HUES48 (cell line): ENCODE measurements around the gene MKNK1.

Experiments
- H3K27ac ChIP-seq: one replicate; pipeline ENCODE4 v1.7.0; 2013; ENCODE audit warnings: low read depth, low read length, inconsistent platforms
- H3K27me3 ChIP-seq: 2 replicates; pipeline ENCODE4 v1.6.1; 2013; ENCODE audit warnings: mild to moderate bottlenecking, low read length; ENCODE audit not compliant: control insufficient read depth, insufficient read depth
- H3K36me3 ChIP-seq: 2 replicates; pipeline ENCODE4 v1.6.1; 2013; ENCODE audit warnings: low read length; ENCODE audit not compliant: control insufficient read depth, insufficient read depth
- H3K4me1 ChIP-seq: 2 replicates; pipeline ENCODE4 v1.6.1; 2013; ENCODE audit warnings: mild to moderate bottlenecking, low read length; ENCODE audit not compliant: control insufficient read depth, insufficient read depth
- H3K4me3 ChIP-seq: 2 replicates; pipeline ENCODE4 v1.5.1; 2013; ENCODE audit warnings: mild to moderate bottlenecking, low read depth, low read length
- H3K9ac ChIP-seq: 2 replicates; pipeline ENCODE4 v1.6.1; 2013; ENCODE audit warnings: mild to moderate bottlenecking, low read depth, low read length, moderate library complexity
- H3K9me3 ChIP-seq: 2 replicates; pipeline ENCODE4 v1.6.1; 2013; ENCODE audit warnings: low read length; ENCODE audit not compliant: control insufficient read depth, insufficient read depth

Gene MKNK1

GRCh38 chr1:46536527-46536926 lies 67.5 kb downstream of the MKNK1 start:
- no peak overlapping the region for H3K4me3 ChIP-seq
- H3K4me1 ChIP-seq = no peaks in the 10 kb centered on the region
- H3K36me3 ChIP-seq = no peaks in the 10 kb centered on the region
- no peak overlapping the region for H3K9ac ChIP-seq
- no peaks in the 10 kb centered on the region for H3K9me3 ChIP-seq
- H3K27ac ChIP-seq = no peak overlapping the region
- H3K27me3 ChIP-seq = peaks cover 97% of the 10 kb centered on the region

GRCh38 chr1:46535063-46535462 lies 69.0 kb downstream of the MKNK1 start:
- Histone ChIP-seq H3K4me3 (no peak overlapping the region), H3K4me1 (no peaks in the 10 kb centered on the region), H3K9me3 (no peaks in the 10 kb centered on the region), H3K27ac (no peak overlapping the region), H3K27me3 (peaks cover 97% of the 10 kb centered on the region), H3K9ac (no peak overlapping the region), H3K36me3 (no peaks in the 10 kb centered on the region)

GRCh38 chr1:46533179-46533864 lies 70.7 kb downstream of the MKNK1 start:
- H3K9ac ChIP-seq = no peak overlapping the region
- 0 out of 2 replicates have a peak, but pooled peaks cover 2% of the 10 kb centered on the region for H3K4me1 ChIP-seq
- H3K4me3 ChIP-seq = peak overlapping the region; percentile 51; the same call in 1 of the 2 replicates
- no peaks in the 10 kb centered on the region for H3K9me3 ChIP-seq
- H3K36me3 ChIP-seq = no peaks in the 10 kb centered on the region
- no peak overlapping the region for H3K27ac ChIP-seq
- H3K27me3 ChIP-seq = peaks cover 98% of the 10 kb centered on the region

GRCh38 chr1:46532498-46533178 lies 71.4 kb downstream of the MKNK1 start:
- no peak overlapping the region for H3K27ac ChIP-seq
- no peak overlapping the region for H3K9ac ChIP-seq
- H3K36me3 ChIP-seq = no peaks in the 10 kb centered on the region
- no peaks in the 10 kb centered on the region for H3K9me3 ChIP-seq
- peaks cover 4% of the 10 kb centered on the region; the same call in 1 of the 2 replicates for H3K4me1 ChIP-seq
- H3K27me3 ChIP-seq = peaks cover 98% of the 10 kb centered on the region
- peak overlapping the region; percentile 51; the same call in 1 of the 2 replicates for H3K4me3 ChIP-seq

- H3K27ac ChIP-seq = no peak overlapping the region
- H3K27me3 ChIP-seq = peaks cover 98% of the 10 kb centered on the region
- no peaks in the 10 kb centered on the region for H3K9me3 ChIP-seq
- peaks cover 8% of the 10 kb centered on the region; the same call in 1 of the 2 replicates for H3K4me1 ChIP-seq
- no peaks in the 10 kb centered on the region for H3K36me3 ChIP-seq
- no peak overlapping the region for H3K9ac ChIP-seq
- H3K4me3 ChIP-seq = no peak overlapping the region
These were observed 72.0 kb downstream of the MKNK1 start for GRCh38 chr1:46532095-46532494.

GRCh38 chr1:46530791-46531409 lies 73.2 kb downstream of the MKNK1 start:
- no peak overlapping the region for H3K27ac ChIP-seq
- H3K4me1 ChIP-seq = peaks cover 17% of the 10 kb centered on the region
- no peaks in the 10 kb centered on the region for H3K9me3 ChIP-seq
- H3K36me3 ChIP-seq = no peaks in the 10 kb centered on the region
- no peak overlapping the region for H3K4me3 ChIP-seq
- peaks cover 98% of the 10 kb centered on the region for H3K27me3 ChIP-seq
- H3K9ac ChIP-seq = no peak overlapping the region

- H3K4me1 ChIP-seq = peaks cover 23% of the 10 kb centered on the region
- H3K36me3 ChIP-seq = no peaks in the 10 kb centered on the region
- no peak overlapping the region for H3K9ac ChIP-seq
- no peak overlapping the region for H3K4me3 ChIP-seq
- no peak overlapping the region for H3K27ac ChIP-seq
- H3K27me3 ChIP-seq = peaks cover 98% of the 10 kb centered on the region
- no peaks in the 10 kb centered on the region for H3K9me3 ChIP-seq
These were observed 73.8 kb downstream of the MKNK1 start for GRCh38 chr1:46530311-46530710.

GRCh38 chr1:46529031-46529630 lies 74.9 kb downstream of the MKNK1 start:
- peaks cover 35% of the 10 kb centered on the region for H3K4me1 ChIP-seq
- no peaks in the 10 kb centered on the region for H3K9me3 ChIP-seq
- H3K4me3 ChIP-seq = no peak overlapping the region
- H3K9ac ChIP-seq = no peak overlapping the region
- no peaks in the 10 kb centered on the region for H3K36me3 ChIP-seq
- H3K27me3 ChIP-seq = peaks cover 98% of the 10 kb centered on the region
- H3K27ac ChIP-seq = no peak overlapping the region

GRCh38 chr1:46528297-46528955 lies 75.6 kb downstream of the MKNK1 start:
- Histone ChIP-seq H3K36me3 (no peaks in the 10 kb centered on the region), H3K4me3 (no peak overlapping the region), H3K9me3 (no peaks in the 10 kb centered on the region), H3K4me1 (peaks cover 36% of the 10 kb centered on the region), H3K9ac (no peak overlapping the region), H3K27ac (no peak overlapping the region), H3K27me3 (peaks cover 98% of the 10 kb centered on the region)

- H3K9ac ChIP-seq = no peak overlapping the region
- peaks cover 41% of the 10 kb centered on the region for H3K4me1 ChIP-seq
- H3K4me3 ChIP-seq = no peak overlapping the region
- H3K27me3 ChIP-seq = peaks cover 99% of the 10 kb centered on the region
- H3K36me3 ChIP-seq = no peaks in the 10 kb centered on the region
- H3K27ac ChIP-seq = no peak overlapping the region
- no peaks in the 10 kb centered on the region for H3K9me3 ChIP-seq
These were observed 76.4 kb downstream of the MKNK1 start for GRCh38 chr1:46527474-46528296.
